Measurements from ENCODE around the gene PAH. TPM values are rescaled to one million over a fixed set of nuclear protein-coding genes. Genes with fewer than 3 reads are reported as not detected.

Gene PAH
- total and polyA plus RNA-seq, 9 donors: 0.23 to 2.6 (median 1.3) TPM; not detected in 4

- Histone ChIP-seq H3K4me3 (no peak overlapping the region), H3K27me3 (no peaks in the 10 kb centered on the region), H3K9me3 (no peaks in the 10 kb centered on the region), H3K27ac (no peak overlapping the region), H3K36me3 (no peaks in the 10 kb centered on the region), H3K4me1 (ENCODE audit: insufficient read depth) (no peaks in the 10 kb centered on the region)
- TF ChIP-seq POLR2A (IDR thresholded peaks at IDR 0.05) (no peak), EP300 (IDR thresholded peaks at IDR 0.05) (no peak), CTCF (IDR thresholded peaks at IDR 0.05) (no peak)
- intact Hi-C loops (cut with DNase I): no loop called here
- DNase-seq: no peak
- WGBS, 3 donors: 79 to 90% (median 83%) methylated on average over 4 of the region's 4 CpGs
Measured at GRCh38 chr12:102910792-102911191, 6.3 kb downstream of the PAH start.

- TF ChIP-seq CTCF (IDR thresholded peaks at IDR 0.05) (no peak), POLR2A (IDR thresholded peaks at IDR 0.05) (no peak), EP300 (IDR thresholded peaks at IDR 0.05) (no peak)
- 78 to 83% (median 81%) methylated on average over 7 of the region's 7 CpGs for WGBS, 3 donors
- H3K27me3 ChIP-seq: no peaks in the 10 kb centered on the region
Measured at GRCh38 chr12:102910137-102910536, 6.9 kb downstream of the PAH start.

GRCh38 chr12:102907918-102908317 lies 9.1 kb downstream of the PAH start:
- H3K36me3 ChIP-seq: no peaks in the 10 kb centered on the region
- H3K9me3 ChIP-seq: no peaks in the 10 kb centered on the region
- H3K27me3 ChIP-seq: no peaks in the 10 kb centered on the region
- H3K4me1 ChIP-seq (ENCODE audit: insufficient read depth): no peaks in the 10 kb centered on the region
- DNase-seq: no peak
- no peak overlapping the region for H3K4me3 ChIP-seq
- intact Hi-C loops (cut with DNase I): no loop called here
- WGBS, 3 donors: 74 to 76% (median 76%) methylated on average over 4 of the region's 4 CpGs
- TF ChIP-seq CTCF (IDR thresholded peaks at IDR 0.05): no peak
- no peak for TF ChIP-seq POLR2A (IDR thresholded peaks at IDR 0.05)
- no peak for TF ChIP-seq EP300 (IDR thresholded peaks at IDR 0.05)
- H3K27ac ChIP-seq: no peak overlapping the region

More at GRCh38 chr12:102910137-102910536, 6.9 kb downstream of the PAH start:
- no peak for DNase-seq
- no peak overlapping the region for H3K4me3 ChIP-seq
- no peak overlapping the region for H3K27ac ChIP-seq
- intact Hi-C loops (cut with DNase I): no loop called here
- no peaks in the 10 kb centered on the region for H3K9me3 ChIP-seq
- H3K36me3 ChIP-seq: no peaks in the 10 kb centered on the region
- H3K4me1 ChIP-seq (ENCODE audit: insufficient read depth): no peaks in the 10 kb centered on the region

GRCh38 chr12:102905229-102905628 lies 11.8 kb downstream of the PAH start:
- intact Hi-C loops (cut with DNase I): no loop called here
- WGBS, 3 donors: 64 to 82% (median 71%) methylated on average over 3 of the region's 3 CpGs
- DNase-seq: no peak

More at GRCh38 chr12:102905229-102905628, 11.8 kb downstream of the PAH start:
- H3K4me3 ChIP-seq: no peak overlapping the region
- TF ChIP-seq POLR2A (IDR thresholded peaks at IDR 0.05): no peak
- no peak for TF ChIP-seq EP300 (IDR thresholded peaks at IDR 0.05)
- no peak for TF ChIP-seq CTCF (IDR thresholded peaks at IDR 0.05)
- no peaks in the 10 kb centered on the region for H3K9me3 ChIP-seq
- H3K36me3 ChIP-seq: no peaks in the 10 kb centered on the region
- H3K27ac ChIP-seq: no peak overlapping the region
- H3K4me1 ChIP-seq (ENCODE audit: insufficient read depth): no peaks in the 10 kb centered on the region
- no peaks in the 10 kb centered on the region for H3K27me3 ChIP-seq
